Esophagus (tissue), 2 donors: ENCODE measurements around the gene TAGLN. TPM values are rescaled to one million over a fixed set of nuclear protein-coding genes. Genes with fewer than 3 reads are reported as not detected.
A peak's percentile ranks its signal among the peaks of the same experiment; 100 is the strongest.

Source experiments
- H3K27ac ChIP-seq, 2 donors: one replicate each; pipeline ENCODE4 v1.5.1; 2013; ENCODE audit warnings: low read depth in 2 of 2, mild to moderate bottlenecking in 2 of 2, inconsistent platforms in 1 of 2, low read length in 1 of 2, moderate library complexity in 1 of 2
- H3K27me3 ChIP-seq, 2 donors: one replicate each; pipeline ENCODE4 v1.6.1; 2013; ENCODE audit warnings: low read length in 2 of 2, control low read depth in 1 of 2, mild to moderate bottlenecking in 1 of 2; ENCODE audit not compliant: insufficient read depth in 2 of 2, control insufficient read depth in 1 of 2
- H3K36me3 ChIP-seq, 2 donors: one replicate each; pipeline ENCODE4 v1.6.1; 2013; ENCODE audit warnings: low read length in 1 of 2; ENCODE audit not compliant: control insufficient read depth in 2 of 2, insufficient read depth in 2 of 2
- H3K4me1 ChIP-seq, 2 donors: one replicate each; pipeline ENCODE4 v1.6.1; 2013; ENCODE audit warnings: low read length in 1 of 2; ENCODE audit not compliant: control insufficient read depth in 2 of 2, insufficient read depth in 2 of 2
- H3K4me3 ChIP-seq, 2 donors: one replicate each; pipeline ENCODE4 v1.5.1; 2013; ENCODE audit warnings: low read length in 2 of 2, mild to moderate bottlenecking in 2 of 2, low read depth in 1 of 2, moderate library complexity in 1 of 2
- H3K9me3 ChIP-seq, 2 donors: one replicate each; pipeline ENCODE4 v1.6.1; 2013; ENCODE audit warnings: mild to moderate bottlenecking in 2 of 2, low read depth in 1 of 2, low read length in 1 of 2, moderate library complexity in 1 of 2; ENCODE audit not compliant: control insufficient read depth in 2 of 2, insufficient read depth in 1 of 2
- WGBS, 2 donors: extraction: QIAGEN DNeasy Blood & Tissue Kit; methylation state at CpG; one replicate each; pipeline ENCODE4 v1.1.7; 2013; 5-methylcytosine and 5-hydroxymethylcytosine counted together
- polyA plus RNA-seq, 2 donors: library from polyadenylated mRNA; stranded (reverse); fragments of 200-250 nt; gene quantifications; one replicate each; pipeline ENCODE4 v1.2.3, GENCODE V29; 2013
- donor health status: healthy with polysubstance abuse.
- donor health status: Bipolar disorder and iron deficiency.

The TAGLN gene
- polyA plus RNA-seq, 2 donors: 469 to 1,217 TPM

DNA sequence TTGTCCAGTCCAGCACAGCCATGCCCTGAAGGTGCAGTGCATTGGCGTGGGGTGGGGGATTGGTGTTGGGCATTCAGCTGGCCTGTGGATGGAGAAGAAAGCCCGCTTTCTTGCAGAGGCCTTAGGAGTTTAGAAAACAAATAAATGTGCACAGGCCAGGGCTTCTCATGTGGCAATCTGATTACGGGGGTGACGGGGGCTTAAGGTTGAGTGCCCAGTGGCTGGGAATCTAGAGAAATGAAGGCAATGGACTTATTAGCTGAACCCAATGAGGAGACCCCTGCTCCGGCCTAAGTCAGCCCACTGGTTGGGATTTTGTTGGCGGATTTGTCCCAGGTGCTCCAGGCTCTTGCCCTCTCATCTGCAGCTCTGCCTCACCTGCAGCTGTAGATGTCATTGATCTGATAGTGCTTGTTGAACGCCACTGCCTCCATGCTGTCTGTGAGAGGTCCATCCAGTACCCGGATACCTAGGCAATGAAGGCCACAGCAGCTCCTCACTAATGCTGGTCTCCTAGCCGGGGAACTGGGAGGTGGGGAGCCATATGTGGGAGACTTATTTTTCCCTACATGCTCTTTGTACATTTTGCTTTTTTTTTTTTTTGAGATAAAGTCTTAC, 26.5 kb downstream of the TAGLN start:
- Histone ChIP-seq H3K27ac (no peak overlapping the region), H3K9me3 (no peaks in the 10 kb centered on the region), H3K4me1 (peaks cover 0 to 2% of the 10 kb centered on the region in 2 donors), H3K4me3 (no peak overlapping the region), H3K36me3 (peaks cover 23 to 59% of the 10 kb centered on the region in 2 donors), H3K27me3 (no peaks in the 10 kb centered on the region)
- 93 to 94% methylated on average over 9 of the region's 9 CpGs for WGBS, 2 donors

DNA sequence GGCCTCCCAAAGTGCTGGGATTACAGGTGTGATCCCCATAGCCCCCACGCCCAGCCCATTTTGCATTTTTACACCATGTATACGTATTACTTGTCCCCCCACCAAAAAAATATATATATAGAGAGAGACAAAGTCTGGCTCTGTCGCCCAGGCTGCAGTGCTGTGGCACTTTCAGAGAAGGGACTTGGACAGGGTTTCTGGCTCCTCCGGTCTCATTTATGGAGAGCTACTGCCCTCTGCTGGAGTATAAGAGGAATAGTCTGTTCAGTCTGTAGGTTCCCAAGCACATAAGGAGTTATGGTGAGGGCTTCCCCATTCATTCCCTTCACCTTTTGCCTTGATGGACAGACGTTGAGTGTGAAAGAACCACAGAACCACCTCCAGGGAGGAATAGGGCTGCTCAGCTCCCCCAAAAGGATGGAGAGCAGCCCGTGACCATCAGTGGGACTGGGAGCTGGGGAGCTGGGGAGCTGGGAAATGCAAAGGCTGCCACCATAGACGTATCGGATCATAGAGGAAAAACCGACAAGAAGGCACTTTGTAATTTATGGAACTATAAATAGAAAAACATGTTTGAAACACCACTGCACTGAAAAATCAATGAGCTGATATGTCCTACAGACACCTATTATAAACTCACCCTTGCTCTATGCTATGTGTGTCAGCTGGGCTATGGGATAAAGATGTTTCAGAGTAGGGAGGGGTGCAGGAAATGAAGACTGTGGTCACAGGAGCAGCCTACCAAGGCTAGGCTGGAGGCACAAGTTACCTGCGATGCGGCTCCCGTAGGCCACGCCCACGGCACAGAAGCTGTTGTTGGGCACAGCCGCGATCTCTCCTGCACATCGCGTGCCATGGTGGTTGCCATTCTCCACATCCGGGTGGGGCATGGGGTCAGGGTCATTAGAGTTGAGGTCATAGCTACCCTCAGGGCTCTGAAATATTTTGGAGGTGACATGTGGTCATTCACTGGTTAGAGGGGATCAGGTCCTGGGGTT, 27.5 kb downstream of the TAGLN start:
- peaks cover 0 to 2% of the 10 kb centered on the region in 2 donors for H3K4me1 ChIP-seq
- H3K27ac ChIP-seq: no peak overlapping the region
- H3K9me3 ChIP-seq: no peaks in the 10 kb centered on the region
- WGBS, 2 donors: 62 to 68% methylated on average over 19 of the region's 19 CpGs
- H3K36me3 ChIP-seq: peaks cover 23 to 54% of the 10 kb centered on the region in 2 donors
- H3K27me3 ChIP-seq: no peaks in the 10 kb centered on the region
- H3K4me3 ChIP-seq: no peak overlapping the region

DNA sequence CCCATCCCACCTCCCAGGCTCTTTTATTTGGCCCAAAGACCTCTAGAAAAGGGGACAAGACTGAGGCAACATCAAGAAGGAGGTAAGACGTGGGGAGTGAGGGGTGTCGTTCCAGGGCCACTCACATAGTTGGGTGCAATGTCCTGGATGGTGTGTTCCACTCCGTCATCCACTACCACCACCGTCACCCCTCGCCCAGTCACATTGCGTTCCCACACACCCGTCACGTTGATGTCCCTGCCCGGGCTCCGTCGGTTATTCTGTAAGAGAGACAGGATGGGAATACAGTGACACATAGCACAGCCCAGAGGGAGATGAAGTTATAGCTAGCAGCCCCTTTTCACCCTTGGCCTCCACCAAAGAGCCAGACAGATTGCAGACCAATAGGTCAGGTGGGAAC, 28.9 kb downstream of the TAGLN start:
- 90 to 93% methylated on average over 11 of the region's 11 CpGs for WGBS, 2 donors
- no peak overlapping the region for H3K4me3 ChIP-seq
- peaks cover 0 to 2% of the 10 kb centered on the region in 2 donors for H3K4me1 ChIP-seq
- no peak overlapping the region for H3K27ac ChIP-seq
- peaks cover 23 to 51% of the 10 kb centered on the region in 2 donors for H3K36me3 ChIP-seq
- H3K9me3 ChIP-seq: no peaks in the 10 kb centered on the region
- no peaks in the 10 kb centered on the region for H3K27me3 ChIP-seq

DNA sequence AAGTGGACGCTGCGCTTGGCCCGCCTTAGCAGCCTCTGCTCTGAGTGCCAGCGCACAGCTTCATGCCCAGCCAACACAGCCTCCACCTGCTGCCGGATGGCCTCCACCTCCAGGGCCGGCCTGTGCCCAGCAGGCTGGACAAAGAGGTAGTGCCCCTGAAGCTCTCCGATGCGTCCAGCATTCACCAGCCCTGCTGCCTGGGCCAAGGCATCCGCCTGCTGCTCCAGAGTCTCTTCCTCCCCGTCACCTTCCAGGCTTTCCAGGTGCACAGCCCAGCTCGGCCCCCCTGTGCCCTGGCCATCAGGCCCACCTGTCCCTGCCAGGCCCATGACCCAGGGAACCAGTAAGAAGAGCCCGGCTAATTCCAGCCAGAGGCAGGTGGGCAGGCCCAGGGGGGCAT, 30.2 kb downstream of the TAGLN start:
- Histone ChIP-seq H3K9me3 (no peaks in the 10 kb centered on the region), H3K36me3 (peaks cover 16 to 39% of the 10 kb centered on the region in 2 donors), H3K4me1 (peaks cover 0 to 2% of the 10 kb centered on the region in 2 donors), H3K27ac (no peak overlapping the region), H3K27me3 (no peaks in the 10 kb centered on the region), H3K4me3 (peak overlapping the region in 1 of 2 donors; percentile 1)
- WGBS, 2 donors: 92 to 95% methylated on average over 10 to 12 of the region's 12 CpGs

DNA sequence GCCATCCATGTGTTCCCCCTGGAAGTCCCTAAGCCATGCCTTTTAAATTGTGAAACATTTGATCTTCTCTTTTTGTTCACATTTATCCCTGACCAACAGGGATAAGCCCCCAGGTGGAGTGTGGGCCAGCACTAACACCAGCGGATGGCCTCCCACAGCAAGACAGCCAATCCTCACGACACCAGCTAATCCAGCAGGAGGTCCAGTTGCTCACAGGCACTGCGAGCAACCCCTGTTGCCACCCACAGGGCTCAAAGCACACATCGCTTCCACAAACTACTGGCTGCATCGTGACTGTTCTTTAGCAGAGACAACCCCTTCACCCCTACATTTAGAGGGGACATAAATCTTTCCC, 30.7 kb downstream of the TAGLN start:
- Histone ChIP-seq H3K27me3 (no peaks in the 10 kb centered on the region), H3K4me1 (peaks cover 0 to 2% of the 10 kb centered on the region in 2 donors), H3K9me3 (no peaks in the 10 kb centered on the region), H3K4me3 (no peak overlapping the region), H3K27ac (peak overlapping the region in 1 of 2 donors; percentile 45), H3K36me3 (peaks cover 16 to 36% of the 10 kb centered on the region in 2 donors)
- WGBS, 2 donors: 81 to 86% methylated on average over 5 of the region's 5 CpGs

DNA sequence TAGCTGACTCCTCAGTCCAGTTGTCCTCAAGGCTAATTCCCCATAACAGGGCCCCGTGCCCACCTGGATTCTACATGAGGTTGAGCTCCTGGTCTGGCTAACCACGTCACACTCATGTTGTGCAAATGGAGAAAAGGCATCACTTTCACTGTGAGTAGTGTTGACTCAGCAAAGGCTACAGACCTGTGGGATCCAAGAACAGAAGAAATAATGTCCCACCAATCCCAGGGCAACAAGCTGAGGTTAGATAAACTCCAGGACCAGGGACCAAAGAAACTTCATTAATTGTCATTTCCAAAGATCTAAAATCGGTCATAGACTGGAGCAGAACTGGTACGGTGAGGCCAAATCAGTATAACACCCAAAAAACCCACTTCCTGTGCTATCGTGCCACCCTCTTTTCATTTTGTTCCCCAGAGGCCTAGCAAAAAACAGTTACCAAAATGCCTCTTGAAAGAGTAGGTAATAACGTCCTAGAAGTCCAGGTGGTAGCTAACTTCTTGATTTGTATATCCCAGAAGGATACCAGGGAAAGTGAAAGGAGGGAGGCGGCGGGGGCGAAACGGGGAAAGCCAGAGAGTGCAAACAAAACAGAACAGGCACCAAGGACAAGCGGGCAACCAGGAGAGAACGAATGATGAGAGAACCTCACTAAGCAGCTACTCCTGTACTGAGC, 31.3 kb downstream of the TAGLN start:
- Histone ChIP-seq H3K4me1 (peaks cover 0 to 2% of the 10 kb centered on the region in 2 donors), H3K27ac (peak overlapping the region in 1 of 2 donors; percentile 17), H3K9me3 (no peaks in the 10 kb centered on the region), H3K36me3 (peaks cover 14 to 33% of the 10 kb centered on the region in 2 donors), H3K4me3 (peak overlapping the region in 1 of 2 donors; percentile 83), H3K27me3 (no peaks in the 10 kb centered on the region)
- WGBS, 2 donors: 50 to 60% methylated on average over 12 of the region's 12 CpGs

DNA sequence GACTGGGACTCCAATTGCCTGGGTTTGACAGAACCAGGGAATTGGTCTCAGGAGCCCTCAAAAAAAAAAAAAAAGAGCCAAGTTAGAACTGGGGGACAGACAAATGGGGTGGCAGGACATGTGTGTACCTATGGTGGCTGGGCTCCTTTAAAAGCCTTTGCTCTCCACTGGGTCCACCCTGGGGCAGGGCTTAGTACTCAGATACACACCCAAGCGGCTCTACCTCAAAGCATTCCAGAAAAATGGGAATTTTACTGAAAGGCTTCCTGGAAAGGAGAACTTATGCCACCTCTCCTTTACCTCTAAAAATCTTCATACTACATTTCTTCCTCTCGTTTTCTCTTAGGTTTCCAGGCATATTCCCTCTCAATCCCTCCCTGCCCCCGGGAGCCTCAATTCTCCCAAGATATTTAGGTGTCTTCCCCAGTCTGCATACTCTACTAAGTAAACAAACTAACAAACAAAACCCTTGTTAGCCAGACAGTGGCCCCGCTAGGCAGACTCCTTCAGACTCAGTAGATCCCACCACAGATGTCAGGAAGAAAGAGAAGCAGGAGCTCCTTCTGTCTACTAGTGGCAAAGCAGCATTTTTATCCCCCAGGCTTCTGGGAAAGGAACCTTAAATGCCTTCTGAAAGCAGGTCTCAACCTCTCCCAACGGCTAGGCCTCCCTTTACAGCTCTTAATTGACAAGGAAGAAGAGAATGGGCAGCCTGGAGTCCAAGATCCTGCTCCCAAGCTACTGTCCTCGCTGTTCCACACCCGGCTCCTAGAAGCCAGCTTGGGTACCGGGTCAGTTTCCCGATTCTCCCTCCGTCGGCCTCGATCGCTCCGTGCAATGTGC, 32.0 kb downstream of the TAGLN start:
- Histone ChIP-seq H3K27me3 (no peaks in the 10 kb centered on the region), H3K4me3 (peak overlapping the region; percentile 69 to 83), H3K36me3 (peaks cover 9 to 28% of the 10 kb centered on the region in 2 donors), H3K27ac (peak overlapping the region; percentile 95 to 99), H3K9me3 (no peaks in the 10 kb centered on the region), H3K4me1 (peaks cover 0 to 2% of the 10 kb centered on the region in 2 donors)
- WGBS, 2 donors: 5 to 6% methylated on average over 14 of the region's 14 CpGs

DNA sequence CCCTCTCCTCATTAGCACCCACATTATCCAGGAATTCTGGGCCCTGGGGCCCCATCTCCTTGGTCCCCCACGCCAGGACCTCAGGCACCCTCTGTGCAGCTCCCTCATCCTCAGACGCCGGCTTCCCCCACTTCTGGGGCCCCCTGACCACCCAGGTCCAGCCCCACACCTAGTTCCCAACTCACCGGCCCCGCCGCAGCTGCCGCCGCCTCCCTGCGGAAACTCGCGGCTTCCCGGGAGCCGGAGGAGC, 32.6 kb downstream of the TAGLN start, which contains the start of gene PCSK7:
Gene PCSK7, minus strand, starts transcription at position 232 of the 250 bp plus-strand sequence. CDS start 2,229 bp downstream, outside the sequence.
- Histone ChIP-seq H3K4me3 (peak within 1 kb of the TSS; percentile 69 to 83), H3K27me3 (no peaks in the 10 kb centered on the region), H3K9me3 (no peaks in the 10 kb centered on the region), H3K27ac (peak within 1 kb of the TSS; percentile 95 to 99), H3K4me1 (peaks cover 0 to 2% of the 10 kb centered on the region in 2 donors), H3K36me3 (peaks cover 9 to 28% of the 10 kb centered on the region in 2 donors)
- WGBS, 2 donors: 1% methylated on average over 13 of the region's 13 CpGs
